Transverse colon (tissue), 4 donors: ENCODE measurements around the gene CALR. TPM values are rescaled to one million over a fixed set of nuclear protein-coding genes. Genes with fewer than 3 reads are reported as not detected.
"Not testable (repeated sequence)": the region's sequence is repeated elsewhere in the genome, so short reads cannot be mapped to it uniquely, and the experiment has no call there.

Source experiments
- DNase-seq: peaks from one replicate; pipeline ENCODE4 v3.0.0-alpha.2; 2019
- H3K27ac ChIP-seq, 4 donors: fragments of 200-600 bp; sonication (generic); 2 replicates each; pipeline ENCODE4 v1.5.1; 2016 to 2018; ENCODE audit warnings: inconsistent platforms in 4 of 4
- H3K27me3 ChIP-seq: fragments of 200-600 bp; sonication (generic); 2 replicates; pipeline ENCODE4 v1.5.1; 2017; ENCODE audit warnings: inconsistent platforms
- H3K36me3 ChIP-seq, 4 donors: fragments of 200-600 bp; sonication (generic); 2 replicates each; pipeline ENCODE4 v1.5.1; 2017 to 2019; ENCODE audit warnings: inconsistent platforms in 4 of 4
- H3K4me1 ChIP-seq, 4 donors: fragments of 200-600 bp; sonication (generic); 2 replicates each; pipeline ENCODE4 v1.5.1; 2017 to 2020; ENCODE audit warnings: inconsistent platforms in 4 of 4
- H3K4me3 ChIP-seq, 4 donors: fragments of 200-600 bp; sonication (generic); 1 replicate in 1 of 4; 2 replicates in 3 of 4; pipeline versions ENCODE4 v1.5.1 to v1.6.1; 2017 to 2019; ENCODE audit warnings: inconsistent platforms in 4 of 4
- H3K9me3 ChIP-seq, 2 donors: fragments of 200-600 bp; sonication (generic); 2 replicates each; pipeline ENCODE4 v1.5.1; 2017 to 2019; ENCODE audit warnings: inconsistent platforms in 2 of 2
- EP300 ChIP-seq: sonication (generic); formaldehyde crosslinking; IDR thresholded peaks from one replicate; pipeline ENCODE4 v1.6.1; 2017; ENCODE audit warnings: antibody characterized with exemption, low read depth
- POLR2A ChIP-seq: fragments of 450-650 bp; IDR thresholded peaks from one replicate; pipeline ENCODE4 v1.6.1; 2016; ENCODE audit warnings: antibody characterized with exemption, mild to moderate bottlenecking, moderate library complexity
- POLR2AphosphoS5 ChIP-seq, 3 donors: sonication (generic); formaldehyde crosslinking; IDR thresholded peaks; one replicate each; pipeline ENCODE4 v1.6.1; 2016; ENCODE audit warnings: antibody characterized with exemption in 3 of 3
- WGBS, 2 donors: methylation state at CpG; one replicate each; pipeline ENCODE4 v1.1.5; 2018; ENCODE audit warnings: low coverage in 1 of 2; 5-methylcytosine and 5-hydroxymethylcytosine counted together
- in situ Hi-C, 4 donors: fragments of 200-750 bp; cut with MboI; loops; one replicate each; pipeline versions ENCODE4 v1.15.0 to v1.15.1; 2017; ENCODE audit warnings: low sequenced_read_pairs in 3 of 4, low pct_ligation_motif_present in 1 of 4, low pct_unique_long_range_greater_than_20kb in 1 of 4
- intact Hi-C: fragments of 100-400 bp; cut with DNase I; formaldehyde crosslinking; loops from one replicate; pipeline ENCODE4 v1.15.1; 2023; ENCODE audit warnings: low total_unique reads
- total RNA-seq, 4 donors: library from RNA; depleted of rRNA; stranded (reverse); fragments of >200 nt; gene quantifications; one replicate each; pipeline ENCODE4 v1.1.0, GENCODE V29; 2016
- TF ChIP-seq, protein P1 (sequence below), 5 experiments: fragments of 200-600 bp in 3 of 5; fragments of 450-650 bp in 2 of 5; sonication (generic) in 3 of 5; IDR thresholded peaks; 1 replicate in 2 of 5; 2 replicates in 3 of 5; pipeline ENCODE4 v1.5.1; 2016 to 2017; ENCODE audit warnings: antibody characterized with exemption in 5 of 5, inconsistent platforms in 3 of 5, mild to moderate bottlenecking in 2 of 5, moderate library complexity in 1 of 5

Gene CALR
- total RNA-seq, 4 donors from 2014 or later = 181 to 444 (median 317) TPM

DNA sequence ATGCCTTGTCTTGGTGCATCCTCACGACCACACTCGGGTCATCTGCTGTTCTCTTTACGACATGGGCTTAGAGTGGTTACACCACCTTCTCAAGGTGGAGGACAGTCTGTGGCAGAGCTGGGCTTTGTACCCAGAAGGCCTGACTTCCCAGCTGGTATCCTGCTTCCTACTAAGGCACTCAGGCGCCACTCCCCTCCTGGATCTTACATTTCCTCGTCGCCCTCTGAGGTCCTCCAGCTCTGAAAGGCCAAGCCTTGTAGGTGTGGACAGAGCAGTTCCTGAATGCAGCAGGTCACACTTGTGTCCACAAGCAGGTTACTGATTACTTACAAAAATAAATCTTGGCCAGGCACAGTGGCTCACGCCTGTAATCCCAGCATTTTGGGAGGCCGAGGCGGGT, 31.2 kb upstream of the CALR start:
- 72 to 81% methylated on average over 3 to 9 of the region's 9 CpGs for WGBS, 2 donors
- in situ Hi-C loops = no loop called here
- no peak overlapping the region for H3K4me3 ChIP-seq
- no peaks in the 10 kb centered on the region for H3K9me3 ChIP-seq
- H3K4me1 ChIP-seq = peaks cover 0 to 3% (median 2%) of the 10 kb centered on the region in 4 donors
- no peaks in the 10 kb centered on the region for H3K27me3 ChIP-seq
- DNase-seq = no peak
- TF ChIP-seq, protein P1, sequence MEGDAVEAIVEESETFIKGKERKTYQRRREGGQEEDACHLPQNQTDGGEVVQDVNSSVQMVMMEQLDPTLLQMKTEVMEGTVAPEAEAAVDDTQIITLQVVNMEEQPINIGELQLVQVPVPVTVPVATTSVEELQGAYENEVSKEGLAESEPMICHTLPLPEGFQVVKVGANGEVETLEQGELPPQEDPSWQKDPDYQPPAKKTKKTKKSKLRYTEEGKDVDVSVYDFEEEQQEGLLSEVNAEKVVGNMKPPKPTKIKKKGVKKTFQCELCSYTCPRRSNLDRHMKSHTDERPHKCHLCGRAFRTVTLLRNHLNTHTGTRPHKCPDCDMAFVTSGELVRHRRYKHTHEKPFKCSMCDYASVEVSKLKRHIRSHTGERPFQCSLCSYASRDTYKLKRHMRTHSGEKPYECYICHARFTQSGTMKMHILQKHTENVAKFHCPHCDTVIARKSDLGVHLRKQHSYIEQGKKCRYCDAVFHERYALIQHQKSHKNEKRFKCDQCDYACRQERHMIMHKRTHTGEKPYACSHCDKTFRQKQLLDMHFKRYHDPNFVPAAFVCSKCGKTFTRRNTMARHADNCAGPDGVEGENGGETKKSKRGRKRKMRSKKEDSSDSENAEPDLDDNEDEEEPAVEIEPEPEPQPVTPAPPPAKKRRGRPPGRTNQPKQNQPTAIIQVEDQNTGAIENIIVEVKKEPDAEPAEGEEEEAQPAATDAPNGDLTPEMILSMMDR (IDR thresholded peaks at IDR 0.05) = no peak
- TF ChIP-seq POLR2A (no peak), POLR2AphosphoS5 (IDR thresholded peaks at IDR 0.05) (no peak), EP300 (no peak)
- intact Hi-C loops = no loop called here
- no peaks in the 10 kb centered on the region for H3K36me3 ChIP-seq
- no peak overlapping the region for H3K27ac ChIP-seq

DNA sequence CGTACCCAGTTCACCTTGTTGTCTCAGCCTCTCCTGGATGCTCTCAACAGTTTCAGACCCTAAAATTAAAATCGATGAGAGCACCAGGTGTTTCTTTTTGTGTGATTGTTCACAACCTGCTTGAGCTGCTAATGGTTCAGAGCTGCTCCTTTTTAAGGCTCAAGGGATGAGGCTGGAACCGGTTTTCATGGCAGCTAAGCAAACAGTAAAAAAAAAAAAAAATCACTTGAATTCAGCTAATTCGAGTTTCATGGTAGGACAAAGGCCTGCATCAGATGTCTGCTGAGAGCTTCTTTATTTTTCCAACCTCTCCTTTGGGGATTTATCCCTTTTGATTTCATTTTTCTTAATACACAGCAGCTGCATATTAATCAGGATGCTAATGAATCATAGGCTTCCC, 25.8 kb upstream of the CALR start:
- intact Hi-C loops = no loop called here
- no peaks in the 10 kb centered on the region for H3K9me3 ChIP-seq
- peaks cover 12 to 25% (median 15%) of the 10 kb centered on the region in 4 donors for H3K4me1 ChIP-seq
- TF ChIP-seq, protein P1 (IDR thresholded peaks at IDR 0.05) = no peak
- TF ChIP-seq POLR2AphosphoS5 (IDR thresholded peaks at IDR 0.05) (no peak), EP300 (no peak), POLR2A (no peak)
- no peaks in the 10 kb centered on the region for H3K27me3 ChIP-seq
- 37 to 47% methylated on average over 3 to 4 of the region's 4 CpGs for WGBS, 2 donors
- in situ Hi-C loops = no loop called here
- no peaks in the 10 kb centered on the region for H3K36me3 ChIP-seq
- peak overlapping the region; percentile 74 to 86 (median 76) for H3K27ac ChIP-seq
- no peak for DNase-seq
- peak overlapping the region in 1 of 4 donors; percentile 9 for H3K4me3 ChIP-seq

DNA sequence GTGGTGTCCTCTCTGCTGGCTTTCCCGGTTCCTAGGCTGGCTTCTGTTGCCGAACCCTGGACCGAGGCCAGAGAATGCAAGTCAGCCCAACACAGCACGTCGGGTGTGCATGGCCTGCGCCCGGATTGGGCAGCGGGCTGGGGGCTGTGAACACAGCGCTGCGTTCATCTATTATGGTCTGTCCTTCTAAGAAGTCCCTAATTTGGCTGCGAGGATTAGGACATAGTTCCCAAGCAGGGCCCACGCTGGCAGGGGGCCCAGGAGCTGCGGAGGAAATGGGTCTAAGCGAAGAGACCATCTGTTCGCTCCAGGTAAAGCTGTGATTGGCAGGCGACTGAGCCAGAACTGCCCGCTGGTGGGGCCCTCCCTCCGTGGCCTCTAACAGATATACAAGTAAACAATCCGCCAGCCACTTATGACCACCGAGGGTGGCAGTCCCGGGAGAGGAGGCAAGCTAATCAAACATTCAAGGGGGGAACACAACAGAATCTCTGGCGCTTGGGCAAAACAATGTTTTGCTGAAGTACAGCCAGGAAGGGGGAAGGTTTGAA, 25.3 kb upstream of the CALR start:
- Histone ChIP-seq H3K27me3 (no peaks in the 10 kb centered on the region), H3K9me3 (no peaks in the 10 kb centered on the region), H3K4me3 (peak overlapping the region in 1 of 4 donors; percentile 9), H3K36me3 (no peaks in the 10 kb centered on the region), H3K27ac (peak overlapping the region; percentile 74 to 86 (median 76)), H3K4me1 (peaks cover 12 to 25% (median 15%) of the 10 kb centered on the region in 4 donors)
- intact Hi-C loops = no loop called here
- no peak for TF ChIP-seq POLR2A
- TF ChIP-seq, protein P1 (IDR thresholded peaks at IDR 0.05) = no peak
- peak; percentile 12 to 56 (median 42) for TF ChIP-seq POLR2AphosphoS5 (IDR thresholded peaks at IDR 0.05)
- no peak for TF ChIP-seq EP300
- peak; percentile 66 for DNase-seq
- 30 to 36% methylated on average over 2 to 22 of the region's 22 CpGs for WGBS, 2 donors
- in situ Hi-C loops = no loop called here

DNA sequence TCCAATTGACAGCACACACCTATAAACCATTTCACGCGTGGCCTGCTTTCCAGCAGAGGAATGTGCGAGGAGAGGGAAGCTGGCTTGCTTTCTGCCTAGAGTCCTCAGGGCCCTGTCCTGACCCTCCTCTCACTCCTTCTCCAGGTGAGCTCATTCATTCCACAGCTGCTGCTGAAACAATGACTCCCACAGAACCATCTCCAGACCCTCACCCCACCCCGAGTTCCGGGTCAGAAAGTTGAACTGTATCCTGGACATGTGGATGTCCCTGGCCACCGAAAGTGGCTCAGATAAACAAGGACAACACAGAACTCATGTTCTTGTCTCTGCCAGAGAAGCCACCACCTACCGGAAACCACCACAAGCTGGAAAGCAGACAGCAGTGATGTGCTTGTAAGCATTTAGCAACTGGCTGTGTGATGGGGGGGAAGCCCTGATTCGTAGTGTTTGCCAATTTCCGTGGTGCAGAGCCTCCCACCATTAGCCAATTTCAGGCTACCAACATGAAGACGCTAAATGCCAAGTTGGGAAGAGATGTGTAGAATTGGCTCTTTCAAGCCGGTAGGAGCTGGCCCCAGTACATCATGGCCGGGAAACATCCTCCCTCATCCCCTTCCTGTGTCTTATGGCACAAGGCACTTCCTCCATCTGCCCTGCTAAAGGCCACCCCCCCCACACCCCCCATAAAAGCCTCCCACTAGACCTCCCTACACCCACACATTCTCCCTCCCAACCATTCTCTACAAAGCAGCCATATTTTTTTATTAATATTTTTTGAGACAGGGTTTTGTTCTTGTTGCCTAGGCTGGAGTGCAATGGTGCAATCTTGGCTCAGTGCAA, 24.3 kb upstream of the CALR start:
- DNase-seq = peak; percentile 45
- 48 to 58% methylated on average over 3 to 12 of the region's 12 CpGs for WGBS, 2 donors
- no peak for TF ChIP-seq POLR2AphosphoS5 (IDR thresholded peaks at IDR 0.05)
- TF ChIP-seq POLR2A = no peak
- TF ChIP-seq, protein P1 (IDR thresholded peaks at IDR 0.05) = no peak
- no peak for TF ChIP-seq EP300
- Histone ChIP-seq H3K4me1 (peaks cover 16 to 28% (median 17%) of the 10 kb centered on the region in 4 donors), H3K36me3 (no peaks in the 10 kb centered on the region), H3K4me3 (no peak overlapping the region), H3K27me3 (no peaks in the 10 kb centered on the region), H3K27ac (peak overlapping the region; percentile 74 to 86 (median 76)), H3K9me3 (no peaks in the 10 kb centered on the region)
- intact Hi-C loops = no loop called here
- in situ Hi-C loops = no loop called here

DNA sequence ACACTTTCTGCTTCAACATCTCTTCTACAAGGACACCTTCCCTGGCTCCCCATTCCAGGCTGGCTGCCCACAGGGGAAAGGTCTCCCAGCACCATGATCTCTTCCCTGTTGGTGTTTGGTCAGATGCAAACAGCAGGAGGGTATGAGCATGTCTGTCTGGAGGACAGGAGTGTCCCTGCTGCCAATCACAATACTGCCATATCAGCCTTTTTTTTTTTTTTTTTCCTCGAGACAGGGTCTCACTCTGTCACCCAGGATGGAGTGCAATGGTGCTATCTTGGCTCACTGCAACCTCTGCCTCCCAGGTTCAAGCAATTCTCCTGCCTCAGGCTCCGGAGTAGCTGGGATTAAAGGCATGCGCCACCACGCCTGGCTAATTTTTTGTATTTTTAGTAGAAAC, 22.5 kb upstream of the CALR start:
- intact Hi-C loops, H3K27me3 ChIP-seq, DNase-seq, H3K4me3 ChIP-seq, H3K27ac ChIP-seq, in situ Hi-C loops, H3K9me3 ChIP-seq, H3K36me3 ChIP-seq: not testable (repeated sequence)
- WGBS, 2 donors = 84% methylated on average over 4 of the region's 4 CpGs; no CpG with 5 or more reads in 1 of the 2 donors
- H3K4me1 ChIP-seq = peaks cover 16 to 32% (median 19%) of the 10 kb centered on the region in 4 donors
